ENCODE measurements around the gene HDAC1.
A peak's percentile ranks its signal among the peaks of the same experiment; 100 is the strongest.
"Not testable (repeated sequence)": the region's sequence is repeated elsewhere in the genome, so short reads cannot be mapped to it uniquely, and the experiment has no call there.

Gene HDAC1

GRCh38 chr1:32265846-32266245 lies 26.0 kb upstream of the HDAC1 start:
- Mint-ChIP-seq H3K4me1 (ENCODE audit: low read depth) (peaks cover 49% of the 10 kb centered on the region), H3K36me3 (peaks cover 5% of the 10 kb centered on the region), H3K9me3 (ENCODE audit: low read depth) (no peaks in the 10 kb centered on the region), H3K4me3 (peak overlapping the region; percentile 56), H3K27me3 (no peaks in the 10 kb centered on the region), H3K27ac (peak overlapping the region; percentile 91)

GRCh38 chr1:32266921-32267591 lies 24.8 kb upstream of the HDAC1 start:
- H3K9me3 Mint-ChIP-seq (ENCODE audit: low read depth), result no peaks in the 10 kb centered on the region
- H3K4me1 Mint-ChIP-seq (ENCODE audit: low read depth), result peaks cover 61% of the 10 kb centered on the region
- peak overlapping the region; percentile 81 for H3K4me3 Mint-ChIP-seq
- peaks cover 5% of the 10 kb centered on the region for H3K36me3 Mint-ChIP-seq
- H3K27me3 Mint-ChIP-seq, result no peaks in the 10 kb centered on the region
- peak overlapping the region; percentile 99 for H3K27ac Mint-ChIP-seq

- H3K4me3 Mint-ChIP-seq, result no peak overlapping the region
- no peaks in the 10 kb centered on the region for H3K27me3 Mint-ChIP-seq
- H3K9me3 Mint-ChIP-seq (ENCODE audit: low read depth), result no peaks in the 10 kb centered on the region
- H3K27ac Mint-ChIP-seq, result peak overlapping the region; percentile 81
- H3K36me3 Mint-ChIP-seq, result peaks cover 2% of the 10 kb centered on the region
- H3K4me1 Mint-ChIP-seq (ENCODE audit: low read depth), result peaks cover 68% of the 10 kb centered on the region
Observed at GRCh38 chr1:32269744-32270143, 22.1 kb upstream of the HDAC1 start.

GRCh38 chr1:32272557-32273390 lies 19.1 kb upstream of the HDAC1 start:
- peak overlapping the region; percentile 75 for H3K4me3 Mint-ChIP-seq
- no peaks in the 10 kb centered on the region for H3K36me3 Mint-ChIP-seq

DNA sequence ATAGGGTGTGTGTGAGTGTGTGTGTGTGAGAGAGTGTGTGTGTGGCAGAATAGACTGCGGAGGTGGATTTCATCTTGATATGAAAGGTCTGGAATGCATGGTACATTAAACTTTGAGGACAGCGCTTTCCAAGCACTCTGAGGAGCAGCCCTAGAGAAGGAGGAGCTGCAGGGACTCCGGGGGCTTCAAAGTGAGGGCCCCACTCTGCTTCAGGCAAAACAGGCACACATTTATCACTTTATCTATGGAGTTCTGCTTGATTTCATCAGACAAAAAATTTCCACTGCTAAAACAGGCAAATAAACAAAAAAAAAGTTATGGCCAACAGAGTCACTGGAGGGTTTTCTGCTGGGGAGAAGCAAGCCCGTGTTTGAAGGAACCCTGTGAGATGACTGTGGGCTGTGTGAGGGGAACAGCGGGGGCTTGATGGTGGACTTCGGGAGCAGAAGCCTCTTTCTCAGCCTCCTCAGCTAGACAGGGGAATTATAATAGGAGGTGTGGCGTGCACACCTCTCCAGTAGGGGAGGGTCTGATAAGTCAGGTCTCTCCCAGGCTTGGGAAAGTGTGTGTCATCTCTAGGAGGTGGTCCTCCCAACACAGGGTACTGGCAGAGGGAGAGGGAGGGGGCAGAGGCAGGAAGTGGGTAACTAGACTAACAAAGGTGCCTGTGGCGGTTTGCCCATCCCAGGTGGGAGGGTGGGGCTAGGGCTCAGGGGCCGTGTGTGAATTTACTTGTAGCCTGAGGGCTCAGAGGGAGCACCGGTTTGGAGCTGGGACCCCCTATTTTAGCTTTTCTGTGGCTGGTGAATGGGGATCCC lies 18.3 kb upstream of the HDAC1 start:
- no peaks in the 10 kb centered on the region for H3K36me3 Mint-ChIP-seq
- peak overlapping the region; percentile 75 for H3K4me3 Mint-ChIP-seq
- H3K27ac Mint-ChIP-seq, result peak overlapping the region; percentile 94
- peaks cover 68% of the 10 kb centered on the region for H3K4me1 Mint-ChIP-seq (ENCODE audit: low read depth)
- no peaks in the 10 kb centered on the region for H3K27me3 Mint-ChIP-seq
- no peaks in the 10 kb centered on the region for H3K9me3 Mint-ChIP-seq (ENCODE audit: low read depth)

More at GRCh38 chr1:32272557-32273390, 19.1 kb upstream of the HDAC1 start:
- H3K27me3 Mint-ChIP-seq, result no peaks in the 10 kb centered on the region
- no peaks in the 10 kb centered on the region for H3K9me3 Mint-ChIP-seq (ENCODE audit: low read depth)
- peaks cover 64% of the 10 kb centered on the region for H3K4me1 Mint-ChIP-seq (ENCODE audit: low read depth)
- H3K27ac Mint-ChIP-seq, result peak overlapping the region; percentile 94

- Mint-ChIP-seq H3K36me3 (no peaks in the 10 kb centered on the region), H3K4me1 (ENCODE audit: low read depth) (peaks cover 71% of the 10 kb centered on the region), H3K27ac (peak overlapping the region; percentile 94), H3K4me3 (peak overlapping the region; percentile 75), H3K27me3 (no peaks in the 10 kb centered on the region), H3K9me3 (ENCODE audit: low read depth) (no peaks in the 10 kb centered on the region)
Observed at GRCh38 chr1:32274646-32275340, 17.1 kb upstream of the HDAC1 start.

DNA sequence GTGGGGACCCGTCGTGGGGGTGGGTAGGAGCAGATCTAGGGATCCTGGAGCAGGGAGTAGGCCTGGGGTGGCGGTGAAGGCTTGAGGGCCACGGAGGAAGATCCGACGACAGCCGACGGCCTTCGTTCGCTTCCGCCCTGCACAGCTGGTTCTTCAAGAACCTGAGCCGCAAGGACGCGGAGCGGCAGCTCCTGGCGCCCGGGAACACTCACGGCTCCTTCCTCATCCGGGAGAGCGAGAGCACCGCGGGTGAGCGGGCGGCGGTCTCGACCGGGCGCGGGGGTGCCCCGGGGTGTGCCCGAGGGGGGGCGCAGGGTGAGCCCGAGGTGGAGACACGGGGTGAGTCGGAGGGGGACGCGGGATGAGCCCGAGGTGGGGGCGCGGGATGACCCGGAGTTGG lies 16.5 kb upstream of the HDAC1 start:
- H3K4me3 Mint-ChIP-seq, result peak overlapping the region; percentile 75
- no peaks in the 10 kb centered on the region for H3K9me3 Mint-ChIP-seq (ENCODE audit: low read depth)
- H3K4me1 Mint-ChIP-seq (ENCODE audit: low read depth), result peaks cover 69% of the 10 kb centered on the region
- H3K27me3 Mint-ChIP-seq, result no peaks in the 10 kb centered on the region
- H3K27ac Mint-ChIP-seq, result peak overlapping the region; percentile 94
- no peaks in the 10 kb centered on the region for H3K36me3 Mint-ChIP-seq

GRCh38 chr1:32276032-32276782 lies 15.7 kb upstream of the HDAC1 start:
- Mint-ChIP-seq H3K4me3 (no peak overlapping the region), H3K4me1 (ENCODE audit: low read depth) (peaks cover 65% of the 10 kb centered on the region), H3K27ac (peak overlapping the region; percentile 64), H3K27me3 (no peaks in the 10 kb centered on the region), H3K36me3 (no peaks in the 10 kb centered on the region), H3K9me3 (ENCODE audit: low read depth) (no peaks in the 10 kb centered on the region)

DNA sequence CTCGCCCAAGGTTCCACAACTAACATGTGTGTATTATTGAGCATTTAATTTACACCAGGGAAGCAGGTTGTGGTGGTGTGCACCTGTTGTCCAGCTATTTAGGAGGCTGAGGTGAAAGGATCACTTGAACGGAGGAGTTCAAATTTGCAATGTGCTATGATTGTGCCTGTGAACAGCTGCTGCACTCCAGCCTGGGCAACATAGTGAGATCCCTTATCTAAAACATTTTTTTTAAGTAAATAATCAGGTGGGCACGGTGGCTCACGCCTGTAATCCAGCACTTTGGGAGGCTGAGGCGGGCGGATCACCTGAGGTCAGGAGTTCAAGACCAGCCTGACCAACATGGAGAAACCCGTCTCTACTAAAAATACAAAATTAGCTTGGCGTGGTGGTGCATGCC lies 7.1 kb upstream of the HDAC1 start:
- not testable (repeated sequence) for H3K27me3 Mint-ChIP-seq

GRCh38 chr1:32285658-32286057 lies 6.2 kb upstream of the HDAC1 start:
- Mint-ChIP-seq H3K27me3 (no peaks in the 10 kb centered on the region), H3K27ac (no peak overlapping the region)

More for the DNA sequence above, 7.1 kb upstream of the HDAC1 start:
- H3K4me3 Mint-ChIP-seq; H3K27ac Mint-ChIP-seq; H3K9me3 Mint-ChIP-seq (ENCODE audit: low read depth); H3K4me1 Mint-ChIP-seq (ENCODE audit: low read depth); H3K36me3 Mint-ChIP-seq: not testable (repeated sequence)

GRCh38 chr1:32286763-32287162 lies 5.1 kb upstream of the HDAC1 start:
- Mint-ChIP-seq H3K27me3 (no peaks in the 10 kb centered on the region), H3K4me3 (no peak overlapping the region), H3K36me3 (peaks cover 2% of the 10 kb centered on the region), H3K9me3 (ENCODE audit: low read depth) (no peaks in the 10 kb centered on the region), H3K4me1 (ENCODE audit: low read depth) (peaks cover 14% of the 10 kb centered on the region), H3K27ac (peak overlapping the region; percentile 50)

More at GRCh38 chr1:32285658-32286057, 6.2 kb upstream of the HDAC1 start:
- Mint-ChIP-seq H3K4me3 (no peak overlapping the region), H3K9me3 (ENCODE audit: low read depth) (no peaks in the 10 kb centered on the region), H3K36me3 (peaks cover 2% of the 10 kb centered on the region), H3K4me1 (ENCODE audit: low read depth) (peaks cover 7% of the 10 kb centered on the region)

- Mint-ChIP-seq H3K36me3 (peaks cover 2% of the 10 kb centered on the region), H3K27ac (no peak overlapping the region), H3K4me3 (no peak overlapping the region)
Observed at GRCh38 chr1:32289256-32289655, 2.6 kb upstream of the HDAC1 start.

GRCh38 chr1:32291145-32291707 lies 657 bp upstream of the HDAC1 start:
- no peaks in the 10 kb centered on the region for H3K9me3 Mint-ChIP-seq (ENCODE audit: low read depth)
- H3K4me3 Mint-ChIP-seq, result peak overlapping the region; percentile 98
- peaks cover 2% of the 10 kb centered on the region for H3K36me3 Mint-ChIP-seq
- peaks cover 41% of the 10 kb centered on the region for H3K4me1 Mint-ChIP-seq (ENCODE audit: low read depth)
- H3K27me3 Mint-ChIP-seq, result no peaks in the 10 kb centered on the region
- peak overlapping the region; percentile 99 for H3K27ac Mint-ChIP-seq

More at GRCh38 chr1:32289256-32289655, 2.6 kb upstream of the HDAC1 start:
- Mint-ChIP-seq H3K9me3 (ENCODE audit: low read depth) (no peaks in the 10 kb centered on the region), H3K4me1 (ENCODE audit: low read depth) (peaks cover 26% of the 10 kb centered on the region), H3K27me3 (no peaks in the 10 kb centered on the region)

All from activated naive CD8-positive, alpha-beta T cell (primary cell).